LNCaP clone FGC (cell line): ENCODE results near the gene VIT.
A peak's percentile ranks its signal among the peaks of the same experiment; 100 is the strongest.

Experiments used
- DNase-seq: peaks from one replicate; pipeline ENCODE4 v3.0.0-alpha.2; 2011; ENCODE audit warnings: low read depth
- H3K4me3 ChIP-seq: 2 replicates; pipeline ENCODE4 v1.5.1; 2011; ENCODE audit warnings: mild to moderate bottlenecking, low read depth, low read length, control low read depth
- TF ChIP-seq, protein P1 (sequence below): IDR thresholded peaks from 2 replicates; pipeline ENCODE4 v1.5.1; 2012; ENCODE audit warnings: mild to moderate bottlenecking; ENCODE audit not compliant: control insufficient read depth, insufficient read depth; ENCODE audit errors: extremely low read depth

VIT gene

DNA sequence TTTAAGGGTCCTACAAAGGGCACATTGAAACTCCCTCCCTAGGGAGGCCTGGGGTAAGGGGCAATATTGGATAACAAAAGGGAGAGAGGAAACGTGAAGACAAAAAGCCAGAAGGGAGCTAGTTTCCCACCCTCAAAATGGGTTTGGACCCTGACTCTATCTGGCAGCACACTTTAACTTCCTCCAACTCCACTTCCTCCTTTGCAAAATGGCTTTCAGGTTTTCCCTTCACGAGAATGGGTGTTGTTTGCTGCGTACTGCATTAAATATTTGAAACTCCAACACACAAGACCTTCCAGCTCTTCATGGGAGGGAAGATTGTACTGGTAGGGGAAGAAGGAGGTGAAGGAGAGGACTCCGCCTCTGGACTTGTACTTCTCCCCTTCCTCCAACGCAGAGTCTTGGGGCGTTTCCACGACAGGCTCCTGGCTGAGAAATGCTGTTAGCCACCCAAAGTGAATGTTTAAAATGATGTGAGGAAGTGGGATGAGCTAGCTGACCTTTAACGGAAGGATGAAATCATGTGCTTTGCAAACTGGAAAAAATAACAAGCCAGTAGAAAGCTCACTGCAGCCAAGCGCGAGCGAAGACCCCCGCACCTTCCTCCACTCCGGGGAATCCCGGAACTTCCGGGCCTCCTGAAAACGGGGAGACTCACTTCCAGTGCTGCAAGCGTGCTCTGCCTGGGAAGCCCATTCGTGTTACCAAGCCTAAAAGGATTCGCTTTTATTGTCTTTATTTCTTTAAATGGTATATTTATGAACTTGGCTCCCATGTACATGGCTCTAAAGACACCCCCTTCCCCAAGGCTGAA lies 85.6 kb downstream of the VIT start:
- no peak for DNase-seq
- no peak overlapping the region for H3K4me3 ChIP-seq
- TF ChIP-seq, protein P1, sequence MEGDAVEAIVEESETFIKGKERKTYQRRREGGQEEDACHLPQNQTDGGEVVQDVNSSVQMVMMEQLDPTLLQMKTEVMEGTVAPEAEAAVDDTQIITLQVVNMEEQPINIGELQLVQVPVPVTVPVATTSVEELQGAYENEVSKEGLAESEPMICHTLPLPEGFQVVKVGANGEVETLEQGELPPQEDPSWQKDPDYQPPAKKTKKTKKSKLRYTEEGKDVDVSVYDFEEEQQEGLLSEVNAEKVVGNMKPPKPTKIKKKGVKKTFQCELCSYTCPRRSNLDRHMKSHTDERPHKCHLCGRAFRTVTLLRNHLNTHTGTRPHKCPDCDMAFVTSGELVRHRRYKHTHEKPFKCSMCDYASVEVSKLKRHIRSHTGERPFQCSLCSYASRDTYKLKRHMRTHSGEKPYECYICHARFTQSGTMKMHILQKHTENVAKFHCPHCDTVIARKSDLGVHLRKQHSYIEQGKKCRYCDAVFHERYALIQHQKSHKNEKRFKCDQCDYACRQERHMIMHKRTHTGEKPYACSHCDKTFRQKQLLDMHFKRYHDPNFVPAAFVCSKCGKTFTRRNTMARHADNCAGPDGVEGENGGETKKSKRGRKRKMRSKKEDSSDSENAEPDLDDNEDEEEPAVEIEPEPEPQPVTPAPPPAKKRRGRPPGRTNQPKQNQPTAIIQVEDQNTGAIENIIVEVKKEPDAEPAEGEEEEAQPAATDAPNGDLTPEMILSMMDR = no peak

DNA sequence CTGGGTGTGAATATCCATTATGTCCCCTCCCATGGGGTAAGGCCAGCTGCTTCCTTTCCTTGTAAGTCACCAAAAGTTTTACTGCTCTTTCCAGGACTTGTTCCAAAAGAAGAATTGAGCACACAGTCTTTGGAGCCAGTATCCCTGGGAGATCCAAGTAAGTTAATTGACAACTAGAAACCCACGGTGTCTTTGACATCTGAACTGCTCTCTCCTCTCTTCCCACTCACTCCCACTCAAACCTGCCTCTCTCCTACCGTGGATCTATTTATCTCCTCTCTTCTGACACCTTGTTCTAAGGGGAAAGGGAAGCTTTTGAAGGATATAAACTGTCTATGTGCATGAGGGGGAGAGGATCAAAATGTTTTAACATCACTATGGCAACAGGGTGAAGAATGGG lies 86.7 kb downstream of the VIT start:
- no peak overlapping the region for H3K4me3 ChIP-seq
- peak; percentile 27 for DNase-seq
- TF ChIP-seq, protein P1 = no peak

DNA sequence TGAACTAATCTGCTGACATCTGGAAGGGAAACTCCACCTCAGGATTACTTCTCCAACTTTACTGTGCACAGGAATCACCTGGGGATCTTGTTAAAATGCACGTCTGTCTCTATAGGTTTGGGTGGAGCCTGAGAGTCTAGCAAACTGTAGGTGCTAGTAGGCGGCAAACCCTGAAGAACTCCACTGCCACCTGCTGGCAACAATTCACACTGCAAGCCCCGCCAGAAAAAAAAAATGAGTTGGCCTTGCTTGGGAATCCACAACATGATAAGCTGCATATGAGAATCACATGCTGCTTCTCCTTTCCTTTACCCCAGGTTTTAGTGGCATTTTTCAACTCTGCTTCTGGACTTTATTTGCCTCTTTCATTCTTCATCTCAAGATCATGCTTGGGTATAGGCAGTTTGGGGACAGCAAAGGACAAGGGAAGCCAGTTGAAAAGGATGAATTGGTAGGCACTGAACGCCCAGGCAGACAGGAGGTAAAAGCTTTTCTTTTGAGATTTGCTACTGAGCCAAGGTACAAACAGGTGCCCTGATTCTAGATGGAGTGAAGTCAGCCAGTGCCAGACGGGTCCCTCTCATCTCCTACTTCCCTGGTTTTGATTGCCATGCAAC lies 88.8 kb downstream of the VIT start:
- TF ChIP-seq, protein P1 = peak; percentile 84
- no peak overlapping the region for H3K4me3 ChIP-seq
- DNase-seq = peak; percentile 23

DNA sequence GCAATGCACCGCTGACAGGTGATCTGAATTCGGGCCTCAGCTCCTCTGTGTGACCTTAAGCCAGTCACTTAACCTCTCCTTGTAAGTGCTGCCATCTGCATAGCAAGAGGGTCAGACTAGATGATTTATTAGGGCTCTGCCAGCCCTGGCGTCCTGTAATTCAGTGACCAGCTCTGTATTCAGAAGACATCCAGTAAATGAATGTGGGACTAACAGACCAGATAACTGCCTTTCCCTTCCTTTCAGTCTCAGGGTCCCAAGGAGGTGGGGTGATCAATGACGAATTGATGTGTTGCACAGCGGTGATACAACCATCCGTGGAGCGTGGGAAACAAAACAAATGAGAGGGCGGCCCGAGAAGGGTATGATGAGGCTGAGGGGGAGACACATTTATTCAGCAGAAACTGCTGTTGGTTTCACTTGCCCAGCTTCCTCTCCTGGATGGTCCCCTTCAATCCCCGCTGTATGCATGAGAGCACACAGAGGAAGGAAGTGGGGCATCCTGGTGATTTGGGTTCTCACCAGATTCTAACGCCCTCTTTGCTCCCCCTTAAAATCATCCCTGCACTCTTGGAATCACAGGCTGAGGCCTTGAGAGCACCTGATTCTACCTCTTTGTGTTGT lies 92.8 kb downstream of the VIT start:
- TF ChIP-seq, protein P1 = no peak
- H3K4me3 ChIP-seq = no peak overlapping the region
- no peak for DNase-seq

DNA sequence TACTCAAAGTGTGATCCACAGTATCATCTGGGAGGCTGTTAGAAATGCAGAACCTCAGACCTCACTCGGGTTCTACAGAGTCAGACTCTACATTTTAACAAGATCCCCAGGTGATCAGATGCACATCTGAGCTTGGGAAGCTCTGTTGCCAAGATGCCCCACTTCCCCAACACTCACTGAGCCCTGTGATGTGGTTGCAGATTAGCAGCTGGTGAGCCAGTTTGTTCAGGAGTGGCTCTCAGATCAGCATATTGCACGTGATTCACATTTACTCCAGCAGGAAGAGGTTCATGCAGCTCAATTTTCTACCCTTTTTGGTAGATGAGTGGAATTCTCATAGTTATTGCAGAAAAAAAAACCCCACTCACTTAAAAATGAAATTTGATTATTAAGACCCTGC lies 96.4 kb downstream of the VIT start:
- no peak overlapping the region for H3K4me3 ChIP-seq
- TF ChIP-seq, protein P1 = no peak
- no peak for DNase-seq

DNA sequence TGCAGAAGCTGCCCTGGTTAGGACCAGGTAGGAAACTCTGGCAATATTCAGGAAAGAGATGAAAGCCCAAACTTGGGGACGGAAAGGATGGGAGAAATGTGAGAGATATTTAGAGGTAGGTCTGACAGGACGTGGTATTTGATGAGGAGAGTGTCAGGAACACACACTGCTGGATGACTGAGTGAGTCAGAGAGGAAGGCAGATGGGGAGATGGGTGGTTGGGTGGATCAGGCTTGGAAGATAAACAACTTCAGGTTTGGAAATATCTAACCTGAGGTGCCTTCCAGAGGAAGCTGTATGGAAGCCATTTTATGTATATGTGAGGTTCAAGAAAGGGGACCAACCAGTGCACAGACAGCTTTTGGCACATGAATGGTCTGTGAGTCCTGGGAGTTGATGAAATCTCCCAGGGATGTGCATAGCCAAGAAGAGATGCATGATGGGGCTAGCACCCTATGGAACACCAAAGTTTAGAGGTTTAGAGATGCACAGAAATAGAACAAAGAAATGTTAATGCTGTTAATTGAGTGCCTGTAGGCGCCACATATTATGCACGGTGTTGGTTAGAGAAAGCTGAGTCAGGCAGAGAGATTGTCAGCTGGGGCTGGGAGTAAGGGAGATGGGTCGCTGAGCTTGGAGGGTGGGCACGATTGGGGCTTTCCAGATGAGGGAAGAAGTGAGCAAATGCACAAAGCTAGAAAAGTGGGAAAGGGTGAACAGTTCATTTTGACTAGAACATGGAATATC lies 101.0 kb downstream of the VIT start:
- H3K4me3 ChIP-seq = no peak overlapping the region
- TF ChIP-seq, protein P1 = no peak
- no peak for DNase-seq
